Activated CD4-positive, alpha-beta memory T cell treated with anti-CD3 and anti-CD28 coated beads, Interleukin-2, amount 10 ng/mL, durations not matched to agents 7 days and 5 days (primary cell): ENCODE results near the gene DNAJB8. TPM values are rescaled to one million over a fixed set of nuclear protein-coding genes. Genes with fewer than 3 reads are reported as not detected.

Source experiments
- CTCF ChIA-PET: fragments of 350-600 bp; sonication (Branson Sonifier 250); formaldehyde crosslinking; loops from one replicate; lab custom pipeline; 2021; ENCODE audit warnings: antibody characterized with exemption, inconsistent platforms; lab: Charles Lee
- POLR2A ChIA-PET: fragments of 350-600 bp; sonication (Branson Sonifier 250); formaldehyde crosslinking; loops from one replicate; lab custom pipeline; 2021; ENCODE audit warnings: antibody characterized with exemption; lab: Charles Lee
- DNase-seq: peaks from one replicate; pipeline ENCODE4 v3.0.0-alpha.2; 2020
- H3K27ac Mint-ChIP-seq: one replicate; pipeline ENCODE4 v1.8.0; 2021; ENCODE audit warnings: mild to moderate bottlenecking, mixed read lengths
- H3K27me3 Mint-ChIP-seq: one replicate; pipeline ENCODE4 v1.8.0; 2021; ENCODE audit warnings: mixed read lengths
- H3K36me3 Mint-ChIP-seq: one replicate; pipeline ENCODE4 v1.8.0; 2021; ENCODE audit warnings: low read depth, mixed read lengths
- H3K4me1 Mint-ChIP-seq: one replicate; pipeline ENCODE4 v1.8.0; 2021; ENCODE audit warnings: mixed read lengths
- H3K4me3 Mint-ChIP-seq: one replicate; pipeline ENCODE4 v1.8.0; 2021; ENCODE audit warnings: mild to moderate bottlenecking, mixed read lengths
- H3K9me3 Mint-ChIP-seq: one replicate; pipeline ENCODE4 v1.8.0; 2021; ENCODE audit warnings: mixed read lengths
- total RNA-seq, 2 experiments: library from RNA; stranded (reverse); gene quantifications; one replicate each; pipeline ENCODE4 v1.2.3, GENCODE V29; 2021

Gene DNAJB8
- total RNA-seq, 2 experiments from 2014 or later = not detected

DNA sequence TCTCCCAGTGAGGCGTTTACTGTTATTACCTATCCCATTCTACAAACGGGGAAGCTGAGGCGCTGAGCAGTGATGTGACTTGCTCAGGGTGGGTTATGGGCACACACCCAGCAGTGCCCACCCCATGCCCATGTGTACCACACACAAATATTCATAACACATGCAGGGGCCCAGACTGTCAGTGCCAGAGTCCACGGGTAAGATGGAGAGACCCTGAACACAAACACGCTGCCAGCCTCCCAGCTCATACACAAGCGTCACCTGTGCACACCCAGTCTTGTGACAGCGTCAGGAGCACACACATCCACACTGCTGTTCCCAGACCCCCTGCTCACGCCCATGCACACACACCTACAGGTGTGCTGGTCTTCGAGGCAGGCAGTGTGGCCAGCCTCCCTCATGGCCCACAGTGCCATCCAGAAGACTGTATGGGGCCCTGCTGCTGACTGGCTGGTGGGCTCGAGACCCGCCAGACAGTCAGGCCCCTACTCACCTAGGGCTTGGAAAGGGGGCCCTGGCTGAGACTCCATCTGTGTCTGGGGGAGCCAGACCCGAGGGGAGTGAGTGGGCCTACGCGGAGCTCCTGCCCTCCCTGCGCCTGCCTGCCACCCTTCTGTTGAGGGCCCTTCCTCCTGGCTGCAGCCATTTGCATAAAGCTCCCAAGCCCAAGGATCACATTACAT, 39.4 kb downstream of the DNAJB8 start:
- no peak overlapping the region for H3K4me3 Mint-ChIP-seq
- H3K36me3 Mint-ChIP-seq = no peaks in the 10 kb centered on the region
- H3K27ac Mint-ChIP-seq = no peak overlapping the region
- CTCF ChIA-PET = interaction anchor here (0.6 to 3.6 kb wide), 10 partner anchors 10 to 182 kb away, joined by 3 to 19 read pairs (median 5); no protein-coding TSS in a partner anchor
- peaks cover 27% of the 10 kb centered on the region for H3K27me3 Mint-ChIP-seq
- POLR2A ChIA-PET = no interaction called here
- peaks cover 5% of the 10 kb centered on the region for H3K4me1 Mint-ChIP-seq
- no peaks in the 10 kb centered on the region for H3K9me3 Mint-ChIP-seq
- DNase-seq = no peak

DNA sequence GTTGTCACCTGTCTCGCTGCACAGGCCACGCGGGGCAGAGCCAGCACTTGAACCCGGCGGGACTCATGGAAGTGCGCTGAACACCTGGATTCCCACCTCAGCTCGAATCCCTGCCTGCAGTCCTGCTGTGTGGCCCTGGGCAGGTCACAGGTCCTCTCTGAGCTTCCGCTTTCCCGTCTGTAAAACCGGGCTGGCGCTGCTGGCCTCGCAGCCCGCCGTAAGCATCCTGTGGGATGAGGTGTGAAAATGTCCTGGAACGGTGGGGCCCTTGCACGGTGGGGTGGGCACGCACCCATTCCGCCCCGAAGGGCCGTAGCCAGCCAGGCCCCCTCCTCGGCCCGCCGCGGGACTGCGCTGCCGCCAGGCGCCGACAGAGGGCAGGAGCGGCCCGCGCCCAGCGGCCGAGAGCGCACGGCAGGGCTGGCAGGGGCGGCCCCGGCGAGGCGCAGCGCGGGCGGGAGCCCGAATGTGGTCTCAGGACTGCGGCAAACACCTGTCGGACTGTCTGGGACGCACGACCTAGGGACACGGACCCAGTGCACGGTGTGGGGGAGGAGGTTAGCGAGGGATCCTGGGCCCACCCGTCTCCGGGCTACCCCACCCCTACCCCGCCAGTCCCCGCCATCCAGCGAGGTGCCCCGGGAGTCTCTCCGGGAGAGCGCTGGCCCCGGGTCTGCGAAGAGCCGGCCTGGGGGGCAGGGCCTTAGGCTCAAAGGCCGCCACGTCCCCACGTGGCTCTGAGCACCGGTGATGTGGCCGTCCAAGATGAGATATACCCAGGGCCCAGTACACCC, 40.4 kb downstream of the DNAJB8 start:
- ChIA-PET CTCF (interaction anchor here (0.6 to 3.6 kb wide), 16 partner anchors 16 to 183 kb away, joined by 3 to 19 read pairs (median 4); no protein-coding TSS in a partner anchor), POLR2A (no interaction called here)
- no peak overlapping the region for H3K4me3 Mint-ChIP-seq
- no peak overlapping the region for H3K27ac Mint-ChIP-seq
- DNase-seq = peak; percentile 61
- no peaks in the 10 kb centered on the region for H3K4me1 Mint-ChIP-seq
- peaks cover 17% of the 10 kb centered on the region for H3K27me3 Mint-ChIP-seq
- H3K9me3 Mint-ChIP-seq = no peaks in the 10 kb centered on the region
- no peaks in the 10 kb centered on the region for H3K36me3 Mint-ChIP-seq

DNA sequence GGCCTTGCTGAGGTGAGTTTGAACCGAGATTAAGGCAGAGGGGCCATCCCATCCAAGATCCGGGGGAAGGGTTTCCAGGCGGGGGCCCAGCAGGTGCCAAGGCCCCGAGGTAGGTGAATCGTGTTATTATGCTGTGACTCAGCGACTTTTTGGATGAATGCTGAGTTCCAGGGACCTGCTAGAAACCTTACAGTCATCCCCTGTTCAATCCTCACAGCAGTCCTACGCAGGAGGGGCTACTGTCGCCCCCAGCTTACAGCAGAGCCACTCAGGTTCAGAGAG, 40.9 kb downstream of the DNAJB8 start:
- ChIA-PET POLR2A (no interaction called here), CTCF (interaction anchor here (0.8 to 3.6 kb wide), 10 partner anchors 16 to 183 kb away, joined by 3 to 19 read pairs (median 5); no protein-coding TSS in a partner anchor)
- DNase-seq = no peak
- Mint-ChIP-seq H3K36me3 (no peaks in the 10 kb centered on the region), H3K27me3 (peaks cover 12% of the 10 kb centered on the region), H3K9me3 (no peaks in the 10 kb centered on the region), H3K4me1 (no peaks in the 10 kb centered on the region), H3K27ac (no peak overlapping the region), H3K4me3 (no peak overlapping the region)

DNA sequence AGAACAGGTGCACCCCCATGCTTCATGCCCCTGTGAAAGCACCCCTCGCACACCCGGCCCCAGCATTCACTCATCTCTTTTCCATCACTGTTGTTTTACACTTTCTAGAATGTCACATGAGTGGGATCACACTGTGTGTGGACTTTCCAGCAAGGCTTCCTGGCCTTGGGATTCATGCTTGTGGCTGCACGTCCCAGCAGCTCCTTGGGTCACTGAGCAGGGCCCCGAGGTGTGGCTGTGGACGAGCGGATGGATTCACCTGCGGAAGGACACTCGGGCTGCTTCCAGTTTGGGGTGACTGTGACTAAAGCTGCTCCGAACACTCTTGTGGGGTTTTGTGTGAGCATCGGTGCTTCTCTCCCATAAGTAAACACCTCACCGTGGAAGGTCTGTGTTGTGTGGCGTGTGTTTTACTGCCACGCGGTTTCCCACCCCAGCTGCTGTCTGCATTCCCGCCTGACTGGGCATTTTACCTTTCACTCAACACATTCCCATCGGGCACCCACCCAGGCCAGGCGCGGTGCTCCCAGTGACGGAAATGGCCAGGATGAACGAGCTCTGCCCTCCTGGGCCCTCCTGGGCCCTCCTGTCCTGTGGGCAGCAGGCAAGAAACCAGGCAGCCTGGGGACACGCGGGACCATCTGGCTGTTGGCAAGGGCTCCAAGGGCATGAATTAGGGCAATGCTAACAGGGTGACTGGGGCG, 41.4 kb downstream of the DNAJB8 start:
- no peak for DNase-seq
- H3K4me3 Mint-ChIP-seq = no peak overlapping the region
- no peaks in the 10 kb centered on the region for H3K36me3 Mint-ChIP-seq
- H3K27me3 Mint-ChIP-seq = peaks cover 8% of the 10 kb centered on the region
- CTCF ChIA-PET = interaction anchor here (0.7 to 3.6 kb wide), 12 partner anchors 15 to 330 kb away, joined by 3 to 19 read pairs (median 4); no protein-coding TSS in a partner anchor
- POLR2A ChIA-PET = no interaction called here
- no peaks in the 10 kb centered on the region for H3K9me3 Mint-ChIP-seq
- H3K27ac Mint-ChIP-seq = no peak overlapping the region
- no peaks in the 10 kb centered on the region for H3K4me1 Mint-ChIP-seq

DNA sequence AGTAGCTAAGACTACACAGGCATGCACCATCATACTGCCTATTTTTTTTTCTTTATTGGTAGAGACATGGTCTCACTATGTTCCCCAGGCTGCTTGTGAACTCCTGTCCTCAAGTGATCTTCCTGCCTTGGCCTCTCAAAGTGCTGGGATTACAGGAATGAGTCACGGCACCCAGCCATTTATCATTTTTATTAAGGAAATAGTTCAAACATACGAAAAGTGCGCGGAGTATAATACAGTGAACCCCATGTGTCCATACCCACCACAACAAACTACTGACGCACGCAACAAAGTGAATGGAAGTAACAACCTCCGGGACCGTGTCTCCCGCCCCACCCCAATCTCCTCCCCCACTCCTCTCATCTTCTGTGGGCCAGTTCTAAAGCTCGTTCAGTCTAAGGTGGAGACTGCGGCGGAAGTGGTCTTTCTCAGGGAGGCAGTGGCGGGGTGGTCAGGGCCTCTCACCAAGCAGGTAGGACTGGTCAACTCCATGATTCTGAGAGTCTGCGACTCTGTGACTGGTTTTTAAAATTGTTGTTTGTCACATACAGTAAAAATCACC, 42.1 kb downstream of the DNAJB8 start:
- CTCF ChIA-PET = interaction anchor here (0.7 to 3.6 kb wide), 4 partner anchors 160 to 330 kb away, joined by 3 to 19 read pairs (median 5); no protein-coding TSS in a partner anchor
- H3K4me3 Mint-ChIP-seq = no peak overlapping the region
- POLR2A ChIA-PET = no interaction called here

DNA sequence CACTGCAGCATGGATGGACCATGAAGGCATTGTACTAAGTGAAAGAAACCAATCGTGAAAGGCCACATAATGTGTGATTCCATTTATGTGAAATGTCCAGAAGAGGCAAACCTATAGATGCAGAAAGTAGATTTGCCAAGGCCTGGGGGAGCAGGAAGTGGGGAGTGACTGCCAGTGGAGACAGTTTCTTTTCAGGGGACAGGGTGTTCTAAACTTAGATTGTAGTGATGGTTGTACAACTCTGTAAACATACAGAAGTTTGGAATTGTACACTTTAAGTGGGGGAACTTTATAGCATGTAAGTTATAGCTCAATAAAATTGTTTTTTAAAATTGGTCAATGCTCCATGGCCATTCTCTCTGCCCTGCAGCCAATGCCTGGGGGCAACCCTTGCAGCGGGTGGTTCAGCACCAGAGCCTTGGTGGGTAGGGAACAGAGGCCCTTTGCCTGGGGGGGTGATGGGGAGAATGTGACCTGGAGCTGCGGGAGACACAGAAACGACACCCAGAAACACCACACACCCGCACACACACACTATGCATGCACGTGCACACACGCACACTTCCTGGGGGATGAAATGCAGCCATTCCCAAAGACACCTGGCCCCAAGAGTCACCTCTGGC, 43.1 kb downstream of the DNAJB8 start:
- Mint-ChIP-seq H3K27me3 (peaks cover 5% of the 10 kb centered on the region), H3K36me3 (no peaks in the 10 kb centered on the region), H3K27ac (no peak overlapping the region), H3K4me3 (no peak overlapping the region), H3K4me1 (no peaks in the 10 kb centered on the region), H3K9me3 (no peaks in the 10 kb centered on the region)
- ChIA-PET CTCF (interaction anchor here (1.8 kb wide), 1 partner anchor 185 kb away, joined by 7 read pairs; no protein-coding TSS in a partner anchor), POLR2A (interaction anchor here (0.6 kb wide), 1 partner anchor 775 kb away, joined by 3 read pairs; no protein-coding TSS in a partner anchor)
- no peak for DNase-seq

More for the DNA sequence above, 42.1 kb downstream of the DNAJB8 start:
- Mint-ChIP-seq H3K27ac (no peak overlapping the region), H3K27me3 (peaks cover 5% of the 10 kb centered on the region), H3K9me3 (no peaks in the 10 kb centered on the region), H3K36me3 (no peaks in the 10 kb centered on the region), H3K4me1 (no peaks in the 10 kb centered on the region)
- DNase-seq = no peak

DNA sequence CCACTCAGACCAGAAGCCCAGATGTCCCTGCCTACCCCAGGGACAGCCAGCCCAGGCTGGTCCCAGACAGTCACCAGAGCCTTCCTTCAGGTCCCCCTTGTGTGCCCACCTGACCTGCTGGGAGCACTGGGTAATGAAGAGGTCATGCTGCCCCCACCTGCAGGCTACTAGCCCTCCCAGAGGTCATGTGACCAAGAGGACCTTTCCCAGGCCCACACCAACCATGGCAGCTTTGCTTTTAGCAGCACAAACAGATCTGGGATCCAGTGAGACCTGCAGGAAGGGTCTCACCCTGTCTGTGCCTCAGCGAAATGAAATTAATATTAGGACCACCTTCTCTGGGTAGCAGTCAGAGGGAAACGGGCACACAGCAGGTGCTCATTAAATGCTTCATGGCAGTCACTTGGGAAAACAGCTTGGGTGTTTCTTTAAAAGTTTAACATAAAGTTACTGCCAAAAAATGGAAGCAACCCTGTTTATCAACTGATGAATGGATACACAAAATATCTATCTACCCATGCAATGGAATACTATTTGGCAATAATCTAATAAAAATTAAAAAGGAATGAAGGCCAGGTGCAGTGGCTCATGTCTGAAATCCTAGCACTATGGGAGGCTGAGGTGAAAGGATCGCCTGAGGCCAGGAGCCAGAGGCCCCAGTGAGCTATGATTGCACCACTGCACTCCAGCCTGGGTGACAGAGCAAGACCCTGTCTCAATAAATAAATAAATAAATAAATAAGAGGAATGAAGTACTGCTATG, 43.7 kb downstream of the DNAJB8 start:
- ChIA-PET CTCF (interaction anchor here (1.8 kb wide), 1 partner anchor 186 kb away, joined by 7 read pairs; no protein-coding TSS in a partner anchor), POLR2A (no interaction called here)
- DNase-seq = no peak
- Mint-ChIP-seq H3K27me3 (peaks cover 3% of the 10 kb centered on the region), H3K4me1 (no peaks in the 10 kb centered on the region), H3K27ac (no peak overlapping the region), H3K9me3 (no peaks in the 10 kb centered on the region), H3K36me3 (no peaks in the 10 kb centered on the region), H3K4me3 (no peak overlapping the region)

DNA sequence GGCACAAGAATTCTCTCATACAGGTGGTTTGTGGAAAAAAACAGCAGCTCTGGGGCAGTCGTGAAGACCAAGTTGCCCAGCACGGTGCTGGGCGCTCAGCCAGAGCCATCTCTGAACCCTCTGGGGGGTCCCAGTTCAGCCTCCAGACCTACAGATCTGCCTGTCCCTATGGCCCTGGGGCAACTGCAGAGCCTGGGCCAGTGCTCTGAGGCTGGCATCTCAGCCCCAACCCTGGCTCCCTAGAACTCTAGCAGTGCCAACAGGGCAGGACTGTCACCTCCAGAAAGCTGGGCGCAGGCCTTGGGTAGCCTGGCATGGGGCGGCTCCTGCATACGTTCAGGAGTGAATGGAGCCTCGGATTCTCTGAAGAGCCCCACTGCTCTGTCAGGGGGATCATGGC, 44.7 kb downstream of the DNAJB8 start:
- H3K4me3 Mint-ChIP-seq = no peak overlapping the region
- CTCF ChIA-PET = no interaction called here

DNA sequence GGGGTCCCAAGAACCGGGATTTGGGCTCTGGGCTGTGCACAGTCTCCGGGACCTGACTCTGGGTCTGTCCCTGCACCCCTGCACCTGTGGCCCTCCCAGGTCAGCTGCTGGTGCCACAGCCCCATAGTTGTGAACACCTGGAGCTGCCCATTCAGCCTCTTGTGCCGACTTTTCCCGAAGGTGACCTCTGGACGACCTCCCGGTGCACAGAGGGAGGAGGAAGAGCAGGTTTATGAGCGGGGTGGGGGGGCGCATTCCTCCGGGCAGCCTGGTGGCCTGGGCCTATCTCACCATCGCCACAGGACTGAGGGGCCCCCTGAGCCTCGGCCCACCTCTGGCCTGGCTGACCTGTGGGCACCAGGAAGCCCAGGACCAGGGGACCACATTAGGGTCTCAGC, 45.3 kb downstream of the DNAJB8 start:
- Mint-ChIP-seq H3K9me3 (no peaks in the 10 kb centered on the region), H3K27ac (no peak overlapping the region), H3K4me3 (no peak overlapping the region), H3K36me3 (no peaks in the 10 kb centered on the region), H3K27me3 (no peaks in the 10 kb centered on the region), H3K4me1 (no peaks in the 10 kb centered on the region)
- DNase-seq = no peak
- ChIA-PET POLR2A (no interaction called here), CTCF (no interaction called here)

More for the DNA sequence above, 44.7 kb downstream of the DNAJB8 start:
- Mint-ChIP-seq H3K9me3 (no peaks in the 10 kb centered on the region), H3K27ac (no peak overlapping the region), H3K4me1 (no peaks in the 10 kb centered on the region), H3K27me3 (peaks cover under 1% of the 10 kb centered on the region), H3K36me3 (no peaks in the 10 kb centered on the region)
- DNase-seq = no peak
- POLR2A ChIA-PET = no interaction called here

DNA sequence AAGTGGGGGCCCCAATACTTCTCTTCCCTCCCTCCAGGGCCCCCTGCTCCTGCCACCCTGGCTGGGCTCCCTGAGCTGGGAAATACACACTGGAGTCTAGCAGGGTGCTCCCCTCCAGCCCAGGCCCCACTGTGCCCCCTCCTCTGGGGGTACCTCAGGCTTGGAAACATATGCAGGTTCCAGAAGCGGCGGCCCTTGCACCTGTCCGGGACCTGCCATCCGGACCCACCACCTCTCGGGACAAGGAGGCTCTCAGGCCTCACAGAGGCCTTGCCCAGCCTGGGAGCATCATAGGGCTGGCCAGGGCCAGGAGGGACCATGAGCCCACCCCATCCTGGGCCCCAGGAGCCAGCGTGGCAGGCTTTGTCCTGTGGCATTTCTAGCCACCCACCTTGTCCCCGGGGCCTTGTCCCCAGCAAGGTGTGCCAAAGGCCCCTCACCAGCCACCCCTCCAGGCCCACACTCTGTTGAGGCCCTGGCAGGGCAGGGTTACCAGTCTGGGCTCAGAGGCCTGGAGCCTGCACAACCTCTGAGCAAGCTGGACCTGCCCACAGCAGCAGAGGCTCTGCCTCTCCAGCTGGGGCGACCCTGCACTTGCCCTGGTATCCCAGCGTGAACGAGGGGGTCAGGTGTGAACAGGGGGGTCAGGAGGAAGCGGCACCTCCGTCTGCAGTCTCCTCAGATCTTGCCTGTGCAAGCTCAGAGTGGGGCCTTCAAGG, 45.8 kb downstream of the DNAJB8 start:
- Mint-ChIP-seq H3K27ac (no peak overlapping the region), H3K4me1 (no peaks in the 10 kb centered on the region), H3K36me3 (no peaks in the 10 kb centered on the region), H3K27me3 (no peaks in the 10 kb centered on the region), H3K4me3 (no peak overlapping the region), H3K9me3 (no peaks in the 10 kb centered on the region)
- POLR2A ChIA-PET = no interaction called here
- no peak for DNase-seq
- CTCF ChIA-PET = no interaction called here

DNA sequence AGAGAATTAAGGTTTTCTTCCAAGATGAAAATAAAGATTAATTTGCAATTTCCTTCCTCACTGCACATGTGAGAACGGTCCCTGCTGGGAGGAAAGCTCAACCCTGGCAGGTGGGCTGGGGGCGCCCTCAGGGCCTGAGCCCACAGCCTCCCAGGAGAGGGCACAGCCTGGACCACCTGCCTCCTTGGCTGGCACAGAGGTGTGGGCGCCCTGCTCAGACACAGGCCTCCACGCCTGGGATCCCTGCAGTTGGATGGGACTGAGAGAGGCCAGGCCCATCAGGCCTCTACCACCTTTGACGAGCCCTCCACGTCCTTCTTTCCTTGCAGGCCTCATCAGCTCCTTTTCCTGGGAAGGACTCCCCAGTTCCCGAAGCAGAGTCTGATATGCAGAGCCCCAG, 46.4 kb downstream of the DNAJB8 start:
- no peak overlapping the region for H3K4me3 Mint-ChIP-seq
- CTCF ChIA-PET = no interaction called here

More for the DNA sequence above, 46.4 kb downstream of the DNAJB8 start:
- DNase-seq = no peak
- Mint-ChIP-seq H3K27ac (no peak overlapping the region), H3K36me3 (no peaks in the 10 kb centered on the region), H3K9me3 (no peaks in the 10 kb centered on the region), H3K27me3 (no peaks in the 10 kb centered on the region), H3K4me1 (no peaks in the 10 kb centered on the region)
- POLR2A ChIA-PET = no interaction called here
